HG02763 (cell line): Measurements from ENCODE around the gene LIPC.

Source experiments
- ATAC-seq: cut with Tn5 transposase; IDR thresholded peaks from one replicate; pipeline ENCODE4 v1.9.1; 2021; ENCODE audit warnings: mild to moderate bottlenecking, moderate library complexity; ENCODE audit not compliant: unreplicated experiment

Gene LIPC

GRCh38 chr15:58431221-58432149 lies at the start of gene LIPC:
Gene LIPC, plus strand, starts transcription at chr15:58431991. Its CDS starts 42 bp downstream, at chr15:58432033.
- ATAC-seq = no peak

DNA sequence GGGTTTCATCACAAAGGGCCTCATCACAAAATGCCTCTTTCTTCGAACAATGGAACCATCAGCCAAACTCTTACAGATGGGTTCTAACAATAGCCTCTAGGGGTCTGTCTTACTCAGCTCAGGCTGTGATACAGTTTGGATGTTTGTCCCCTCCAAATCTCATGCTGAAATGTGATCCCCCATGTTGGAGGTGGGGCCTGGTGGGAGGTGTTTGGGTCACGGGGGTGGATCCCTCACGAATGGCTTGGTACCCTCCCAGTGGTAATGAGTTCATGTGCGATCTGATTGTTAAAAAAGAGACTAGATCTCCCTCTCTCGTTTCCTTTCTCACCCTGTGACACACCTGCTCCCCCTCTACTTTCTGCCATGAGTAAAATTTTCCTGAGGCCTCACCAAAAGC lies 47.9 kb upstream of the LIPC start:
- ATAC-seq = no peak

- ATAC-seq = no peak
Observed at GRCh38 chr15:58384667-58385066, 47.1 kb upstream of the LIPC start.

DNA sequence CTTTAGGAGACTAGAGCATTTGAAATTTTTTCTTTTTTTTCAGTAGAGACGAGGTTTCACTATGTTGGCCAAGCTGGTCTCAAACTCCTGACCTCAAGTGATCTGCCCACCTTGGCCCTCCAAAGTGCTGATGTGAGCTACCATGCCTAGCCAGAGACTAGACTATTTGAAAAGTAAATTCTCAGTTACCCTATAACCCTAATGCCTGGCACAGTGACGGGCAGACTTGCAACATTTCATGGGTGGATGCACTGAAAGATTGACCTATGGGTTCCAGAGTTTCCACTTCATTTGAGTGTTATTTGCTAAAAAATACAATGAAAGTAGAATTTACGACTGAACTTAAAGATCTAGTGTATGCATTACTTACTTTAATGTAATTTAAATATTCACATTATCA lies 45.7 kb upstream of the LIPC start:
- no peak for ATAC-seq

GRCh38 chr15:58386641-58387040 lies 45.1 kb upstream of the LIPC start:
- no peak for ATAC-seq

- ATAC-seq = no peak
Observed at GRCh38 chr15:58387130-58387529, 44.7 kb upstream of the LIPC start.

DNA sequence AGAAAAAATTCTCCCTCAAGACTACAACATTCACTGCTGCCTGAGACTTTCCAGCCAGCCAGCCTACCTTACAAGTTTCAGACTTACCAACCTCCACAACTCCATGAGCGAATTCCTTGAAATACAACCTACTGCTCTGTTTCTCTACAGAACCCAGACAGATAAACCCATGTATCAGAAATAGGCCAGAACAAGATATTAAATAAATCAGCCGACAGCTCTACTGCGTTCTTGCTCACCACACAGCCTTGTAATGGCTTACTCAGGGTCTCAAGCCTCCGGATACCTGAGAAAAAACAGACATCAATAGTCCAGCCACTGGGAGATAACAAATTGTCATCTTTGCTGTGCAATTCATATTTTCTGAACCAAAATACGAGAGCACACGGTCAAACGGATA lies 43.6 kb upstream of the LIPC start:
- ATAC-seq = no peak

DNA sequence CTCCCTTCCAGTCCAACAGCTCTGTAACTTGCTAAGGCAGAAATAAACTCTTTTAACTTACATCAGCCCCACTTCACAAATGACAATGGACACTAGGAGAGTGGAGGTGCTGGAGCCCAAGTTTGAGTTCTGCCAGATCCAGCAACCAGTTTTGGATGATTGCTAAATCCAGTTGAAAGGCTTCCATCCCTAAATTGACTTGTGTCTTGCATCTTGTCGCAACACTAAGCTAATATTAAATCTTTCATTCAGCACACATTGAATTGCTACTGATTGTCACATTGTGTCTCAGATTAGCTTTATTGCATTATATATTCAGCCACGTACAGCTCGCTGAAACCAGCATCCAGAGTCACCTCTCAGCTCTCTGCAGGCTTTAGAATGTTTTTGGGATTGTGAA lies 41.7 kb upstream of the LIPC start:
- no peak for ATAC-seq

DNA sequence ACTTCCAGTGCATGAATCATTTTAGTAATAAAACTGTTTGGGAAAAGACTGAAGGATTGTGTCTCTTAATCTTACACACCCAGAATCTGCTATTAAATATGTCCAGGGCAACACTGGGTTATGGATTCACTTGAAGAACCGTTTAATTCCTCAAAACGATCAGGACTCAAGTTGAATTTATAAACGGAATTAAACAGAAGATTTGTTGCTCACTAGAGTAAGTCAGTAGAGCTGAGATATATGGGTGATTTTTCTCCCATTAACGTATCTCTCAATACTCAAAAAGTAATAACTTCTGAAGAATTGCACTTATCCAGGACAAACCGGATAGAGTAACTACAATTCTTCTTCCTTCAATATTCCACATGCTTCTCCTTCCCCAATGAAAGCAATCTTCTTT lies 41.1 kb upstream of the LIPC start:
- no peak for ATAC-seq

- ATAC-seq = no peak
Observed at GRCh38 chr15:58391088-58391487, 40.7 kb upstream of the LIPC start.

DNA sequence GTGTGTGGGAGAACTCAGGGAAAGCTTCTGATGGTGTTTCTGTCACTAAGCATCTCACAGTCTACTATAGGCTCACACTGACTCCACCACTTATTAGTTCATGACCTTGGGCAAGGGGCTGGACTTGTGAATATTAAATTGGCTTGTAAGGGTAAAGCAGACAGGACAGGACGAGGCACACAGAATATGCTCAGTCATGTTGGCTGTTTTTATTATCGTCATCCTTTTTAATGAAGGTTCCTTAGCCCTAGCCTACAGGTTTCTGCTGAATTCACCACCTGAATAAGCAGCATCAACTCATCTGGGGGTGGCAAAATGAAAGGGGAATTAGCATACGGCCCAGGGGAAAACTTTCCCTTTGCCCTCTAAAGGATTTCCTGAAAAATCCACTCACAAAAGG lies 39.6 kb upstream of the LIPC start:
- no peak for ATAC-seq

DNA sequence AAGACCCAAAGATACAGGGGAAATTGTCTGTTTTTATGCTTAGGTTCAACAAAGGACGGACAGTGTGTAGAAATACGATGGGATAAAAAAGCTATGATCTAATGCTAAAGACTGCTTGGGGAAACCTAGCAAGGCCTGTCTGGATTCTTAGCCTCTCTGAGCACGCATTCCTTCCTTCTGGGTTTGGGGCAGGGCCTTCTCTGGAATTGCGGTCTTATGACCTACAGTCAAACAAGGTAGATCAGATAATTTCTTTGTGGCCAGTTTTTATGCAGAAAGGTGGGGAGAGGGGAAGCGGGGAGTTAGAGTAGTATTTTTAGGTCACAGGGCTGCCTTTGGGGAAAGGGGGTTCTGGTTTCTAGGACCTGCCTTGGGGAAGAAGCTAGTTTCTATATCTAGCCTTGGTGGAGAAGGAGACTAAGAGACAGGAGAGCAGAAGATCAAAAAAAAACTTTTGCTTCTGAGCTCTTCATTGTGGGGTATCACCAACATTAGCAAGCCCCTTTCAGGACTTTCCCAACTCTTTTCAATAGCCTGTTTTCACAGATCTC lies 39.1 kb upstream of the LIPC start:
- no peak for ATAC-seq

GRCh38 chr15:58393241-58393662 lies 38.5 kb upstream of the LIPC start:
- no peak for ATAC-seq

- no peak for ATAC-seq
Observed at GRCh38 chr15:58396181-58396580, 35.6 kb upstream of the LIPC start.

DNA sequence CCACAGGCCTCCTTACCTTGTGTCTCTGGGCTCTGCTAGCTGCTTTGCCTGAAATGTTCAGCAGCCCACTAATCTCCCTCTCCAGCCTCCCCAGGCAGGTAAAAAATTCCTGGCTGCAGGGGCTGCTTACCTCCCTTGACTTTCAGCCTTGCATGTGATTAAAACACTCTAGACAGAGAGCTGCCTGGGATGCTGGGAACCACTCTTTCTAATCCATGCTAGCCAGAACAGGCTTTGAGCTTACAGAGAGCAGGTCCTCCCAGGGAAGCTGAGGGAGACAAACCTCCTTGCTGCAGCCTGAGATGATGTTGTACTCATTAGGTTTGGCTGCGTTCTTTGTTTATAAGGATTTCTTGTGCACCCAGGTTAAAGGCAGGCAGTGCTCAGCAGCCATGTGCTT lies 33.7 kb upstream of the LIPC start:
- ATAC-seq = no peak

GRCh38 chr15:58398643-58399042 lies 33.1 kb upstream of the LIPC start:
- ATAC-seq = no peak

DNA sequence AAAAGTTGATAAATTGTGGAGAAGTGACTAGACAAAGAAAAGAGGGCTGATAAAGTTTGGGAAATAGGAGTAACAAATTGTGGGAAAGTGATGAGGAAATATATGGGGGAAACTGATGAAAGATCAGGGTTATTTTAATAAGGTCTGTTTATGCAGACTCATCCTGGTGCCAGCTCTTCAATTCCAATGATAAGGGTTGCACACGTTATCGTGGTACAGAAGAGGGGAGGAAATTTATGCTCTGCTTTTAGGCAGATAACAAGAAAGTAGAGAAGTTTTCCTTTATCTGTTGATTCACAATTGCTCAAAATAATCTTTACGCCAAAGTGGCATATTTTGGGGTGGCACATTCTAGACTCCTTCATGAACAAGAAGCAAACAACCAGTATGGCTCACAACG lies 32.1 kb upstream of the LIPC start:
- ATAC-seq = no peak

GRCh38 chr15:58401276-58401675 lies 30.5 kb upstream of the LIPC start:
- no peak for ATAC-seq

GRCh38 chr15:58401991-58402649 lies 29.7 kb upstream of the LIPC start:
- ATAC-seq = no peak

DNA sequence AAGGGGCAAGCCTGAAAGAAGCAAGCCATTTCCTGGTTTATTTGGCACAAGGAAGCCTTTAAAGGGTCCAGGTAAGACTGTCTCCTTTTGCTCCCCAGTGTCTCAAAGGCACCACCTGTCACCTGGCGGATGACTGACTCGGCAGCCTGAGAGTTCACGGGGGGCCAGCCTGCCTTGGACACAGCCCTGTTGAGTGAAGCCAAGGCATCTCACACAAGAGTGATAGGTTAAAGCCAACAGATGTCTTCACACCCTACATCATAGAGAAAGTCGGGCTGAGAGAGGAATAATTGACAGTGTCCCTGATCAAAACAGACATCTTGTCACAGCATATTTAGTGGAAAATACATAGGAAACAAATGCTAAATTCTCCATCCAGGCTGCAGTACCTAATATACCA lies 28.2 kb upstream of the LIPC start:
- no peak for ATAC-seq

- ATAC-seq = no peak
Observed at GRCh38 chr15:58404020-58404419, 27.8 kb upstream of the LIPC start.

DNA sequence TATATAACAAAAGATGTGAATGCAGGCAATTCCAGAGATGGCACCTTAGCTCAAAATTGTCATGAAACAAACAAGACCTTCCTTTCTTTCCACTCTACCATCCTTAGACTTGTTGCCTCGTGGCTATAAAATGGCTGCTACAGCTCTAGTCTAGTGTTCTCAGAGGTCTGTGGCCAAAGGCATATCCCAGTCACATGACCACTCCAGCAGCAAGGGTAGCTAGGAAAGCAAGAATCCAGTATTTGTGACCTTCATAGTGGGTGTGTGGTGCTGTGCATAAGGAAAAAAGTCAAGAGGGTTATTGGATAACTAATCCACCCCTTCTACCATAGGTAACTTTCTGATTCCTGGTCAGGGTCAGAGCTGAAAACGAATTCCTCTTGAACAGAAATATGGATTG lies 27.1 kb upstream of the LIPC start:
- ATAC-seq = no peak
